ENCODE results near the gene MINDY2. TPM values are rescaled to one million over a fixed set of nuclear protein-coding genes. Genes with fewer than 3 reads are reported as not detected.
A peak's percentile ranks its signal among the peaks of the same experiment; 100 is the strongest.

The MINDY2 gene, protein sequence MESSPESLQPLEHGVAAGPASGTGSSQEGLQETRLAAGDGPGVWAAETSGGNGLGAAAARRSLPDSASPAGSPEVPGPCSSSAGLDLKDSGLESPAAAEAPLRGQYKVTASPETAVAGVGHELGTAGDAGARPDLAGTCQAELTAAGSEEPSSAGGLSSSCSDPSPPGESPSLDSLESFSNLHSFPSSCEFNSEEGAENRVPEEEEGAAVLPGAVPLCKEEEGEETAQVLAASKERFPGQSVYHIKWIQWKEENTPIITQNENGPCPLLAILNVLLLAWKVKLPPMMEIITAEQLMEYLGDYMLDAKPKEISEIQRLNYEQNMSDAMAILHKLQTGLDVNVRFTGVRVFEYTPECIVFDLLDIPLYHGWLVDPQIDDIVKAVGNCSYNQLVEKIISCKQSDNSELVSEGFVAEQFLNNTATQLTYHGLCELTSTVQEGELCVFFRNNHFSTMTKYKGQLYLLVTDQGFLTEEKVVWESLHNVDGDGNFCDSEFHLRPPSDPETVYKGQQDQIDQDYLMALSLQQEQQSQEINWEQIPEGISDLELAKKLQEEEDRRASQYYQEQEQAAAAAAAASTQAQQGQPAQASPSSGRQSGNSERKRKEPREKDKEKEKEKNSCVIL
- total RNA-seq, result 19.9 and 20.3 TPM in 2 replicates

DNA sequence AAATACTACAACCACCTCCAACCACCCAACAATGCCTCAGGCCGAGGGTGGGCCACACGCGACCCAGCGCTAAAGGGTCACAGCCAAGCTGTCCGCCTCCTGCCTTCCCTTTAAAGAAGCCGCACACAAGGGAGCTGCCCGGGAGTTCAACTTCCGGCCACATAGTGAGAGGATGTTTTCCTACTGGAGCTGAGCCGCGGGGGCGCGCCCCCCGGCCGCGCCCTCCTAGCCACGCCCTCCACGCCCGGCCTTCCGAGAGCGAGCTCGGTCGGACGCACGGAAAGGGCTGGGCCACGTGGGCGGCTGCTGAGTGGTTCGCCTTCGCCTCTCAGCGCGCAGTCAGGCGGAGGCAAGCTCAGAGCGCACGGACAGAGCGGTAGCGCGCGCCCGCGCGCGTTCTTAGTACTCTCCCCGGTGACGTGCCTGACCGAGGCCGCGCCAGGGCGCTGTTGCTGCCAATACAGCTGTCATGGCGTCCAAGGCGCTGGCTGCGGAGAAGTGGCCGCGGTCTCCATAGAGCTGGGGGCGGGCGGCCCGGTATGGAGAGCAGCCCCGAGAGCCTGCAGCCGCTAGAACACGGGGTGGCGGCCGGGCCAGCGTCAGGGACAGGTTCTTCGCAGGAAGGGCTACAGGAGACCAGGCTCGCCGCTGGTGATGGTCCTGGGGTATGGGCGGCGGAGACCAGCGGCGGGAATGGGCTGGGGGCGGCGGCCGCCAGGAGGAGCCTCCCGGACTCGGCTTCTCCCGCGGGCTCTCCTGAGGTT, at the start of gene MINDY2:
TSS of gene MINDY2 (plus strand) at position 446 of the 764 bp plus-strand sequence. CDS start at position 540, 94 bp downstream.
- TF ChIP-seq, protein P1, sequence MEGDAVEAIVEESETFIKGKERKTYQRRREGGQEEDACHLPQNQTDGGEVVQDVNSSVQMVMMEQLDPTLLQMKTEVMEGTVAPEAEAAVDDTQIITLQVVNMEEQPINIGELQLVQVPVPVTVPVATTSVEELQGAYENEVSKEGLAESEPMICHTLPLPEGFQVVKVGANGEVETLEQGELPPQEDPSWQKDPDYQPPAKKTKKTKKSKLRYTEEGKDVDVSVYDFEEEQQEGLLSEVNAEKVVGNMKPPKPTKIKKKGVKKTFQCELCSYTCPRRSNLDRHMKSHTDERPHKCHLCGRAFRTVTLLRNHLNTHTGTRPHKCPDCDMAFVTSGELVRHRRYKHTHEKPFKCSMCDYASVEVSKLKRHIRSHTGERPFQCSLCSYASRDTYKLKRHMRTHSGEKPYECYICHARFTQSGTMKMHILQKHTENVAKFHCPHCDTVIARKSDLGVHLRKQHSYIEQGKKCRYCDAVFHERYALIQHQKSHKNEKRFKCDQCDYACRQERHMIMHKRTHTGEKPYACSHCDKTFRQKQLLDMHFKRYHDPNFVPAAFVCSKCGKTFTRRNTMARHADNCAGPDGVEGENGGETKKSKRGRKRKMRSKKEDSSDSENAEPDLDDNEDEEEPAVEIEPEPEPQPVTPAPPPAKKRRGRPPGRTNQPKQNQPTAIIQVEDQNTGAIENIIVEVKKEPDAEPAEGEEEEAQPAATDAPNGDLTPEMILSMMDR (IDR thresholded peaks at IDR 0.05; ENCODE audit: extremely low read depth, low read depth, low read length), result no peak
- peak within 1 kb of the TSS; percentile 97 for H3K4me3 ChIP-seq (ENCODE audit: insufficient read depth, low read length)
- H3K36me3 ChIP-seq (ENCODE audit: insufficient read depth, low read length), result no peaks in the 10 kb centered on the region
- no peaks in the 10 kb centered on the region for H3K9me3 ChIP-seq (ENCODE audit: low read depth, low read length)
- peak within 1 kb of the TSS; percentile 94 for H3K27ac ChIP-seq (ENCODE audit: low read depth, low read length)
- H4K20me1 ChIP-seq (ENCODE audit: insufficient read depth, low read length), result peaks cover 19% of the 10 kb centered on the region
- no peaks in the 10 kb centered on the region for H3K27me3 ChIP-seq (ENCODE audit: insufficient read depth, low read length)
- H3K79me2 ChIP-seq (ENCODE audit: insufficient read depth, low read length), result peaks cover 45% of the 10 kb centered on the region
- H3K4me2 ChIP-seq (ENCODE audit: insufficient read depth, low read length), result peak within 1 kb of the TSS; percentile 95
- peak; percentile 97 for DNase-seq (ENCODE audit: insufficient read length, low spot score, missing footprints)
- H3K4me1 ChIP-seq (ENCODE audit: insufficient read depth, low read length), result peaks cover 19% of the 10 kb centered on the region
- peak within 1 kb of the TSS; percentile 91 for H2AFZ ChIP-seq (ENCODE audit: low read length)

DNA sequence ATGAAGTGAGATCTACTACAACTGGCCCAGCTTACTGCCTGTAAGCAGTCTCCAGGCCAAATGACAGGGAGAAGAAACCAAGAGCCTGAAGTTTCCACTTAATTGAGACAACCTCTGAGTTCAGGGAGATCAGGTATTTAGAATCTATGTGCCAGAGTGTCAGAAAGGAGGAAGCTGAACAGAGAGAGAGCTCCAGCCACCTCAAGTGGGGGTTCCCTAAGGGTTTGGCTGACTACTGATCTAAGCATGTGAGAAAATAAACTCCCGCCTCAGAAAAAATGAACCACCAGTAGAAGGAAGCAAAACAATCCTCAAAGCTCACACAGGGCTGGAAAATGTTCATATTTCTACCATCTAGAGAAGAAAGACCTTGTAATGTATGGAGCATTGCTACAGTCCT, 46.6 kb upstream of the MINDY2 start:
- TF ChIP-seq, protein P1 (IDR thresholded peaks at IDR 0.05; ENCODE audit: extremely low read depth, low read depth, low read length), result no peak
- DNase-seq (ENCODE audit: insufficient read length, low spot score, missing footprints), result no peak
- Histone ChIP-seq H3K4me2 (ENCODE audit: insufficient read depth, low read length) (peak overlapping the region; percentile 33), H3K79me2 (ENCODE audit: insufficient read depth, low read length) (peaks cover 81% of the 10 kb centered on the region), H3K36me3 (ENCODE audit: insufficient read depth, low read length) (no peaks in the 10 kb centered on the region), H3K4me1 (ENCODE audit: insufficient read depth, low read length) (peaks cover 8% of the 10 kb centered on the region), H3K9me3 (ENCODE audit: low read depth, low read length) (no peaks in the 10 kb centered on the region), H3K27ac (ENCODE audit: low read depth, low read length) (peak overlapping the region; percentile 15), H3K27me3 (ENCODE audit: insufficient read depth, low read length) (no peaks in the 10 kb centered on the region), H4K20me1 (ENCODE audit: insufficient read depth, low read length) (peaks cover 18% of the 10 kb centered on the region), H2AFZ (ENCODE audit: low read length) (no peak overlapping the region), H3K4me3 (ENCODE audit: insufficient read depth, low read length) (no peak overlapping the region)

DNA sequence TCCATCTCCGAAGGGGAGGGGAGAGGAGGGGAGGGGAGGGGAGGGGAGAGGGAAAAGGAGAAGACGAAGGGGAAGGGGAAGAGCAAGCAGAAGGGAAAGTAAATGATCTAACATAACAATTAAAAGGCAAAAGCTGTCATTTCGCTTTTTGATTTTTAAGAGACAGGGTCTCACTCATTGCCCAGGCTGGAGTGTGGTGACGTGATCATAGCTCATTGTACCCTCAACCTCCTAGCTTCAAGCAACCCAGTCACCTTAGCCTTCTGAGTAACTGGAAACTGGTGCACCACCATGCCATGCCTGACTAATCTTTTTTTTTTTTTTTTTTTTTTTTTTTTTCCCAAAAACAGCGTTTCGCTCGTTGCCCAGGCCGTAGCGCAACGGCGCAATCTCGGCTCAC, 44.2 kb upstream of the MINDY2 start:
- no peak for DNase-seq (ENCODE audit: insufficient read length, low spot score, missing footprints)
- peaks cover 29% of the 10 kb centered on the region for H4K20me1 ChIP-seq (ENCODE audit: insufficient read depth, low read length)
- H3K4me3 ChIP-seq (ENCODE audit: insufficient read depth, low read length), result no peak overlapping the region
- H3K27ac ChIP-seq (ENCODE audit: low read depth, low read length), result no peak overlapping the region
- H3K79me2 ChIP-seq (ENCODE audit: insufficient read depth, low read length), result peaks cover 84% of the 10 kb centered on the region
- no peak overlapping the region for H2AFZ ChIP-seq (ENCODE audit: low read length)
- H3K27me3 ChIP-seq (ENCODE audit: insufficient read depth, low read length), result no peaks in the 10 kb centered on the region
- H3K9me3 ChIP-seq (ENCODE audit: low read depth, low read length), result no peaks in the 10 kb centered on the region
- H3K36me3 ChIP-seq (ENCODE audit: insufficient read depth, low read length), result no peaks in the 10 kb centered on the region
- H3K4me2 ChIP-seq (ENCODE audit: insufficient read depth, low read length), result no peak overlapping the region
- TF ChIP-seq, protein P1 (IDR thresholded peaks at IDR 0.05; ENCODE audit: extremely low read depth, low read depth, low read length), result no peak
- peaks cover 13% of the 10 kb centered on the region for H3K4me1 ChIP-seq (ENCODE audit: insufficient read depth, low read length)
